ENCODE measurements around the gene TM4SF18. TPM values are rescaled to one million over a fixed set of nuclear protein-coding genes. Genes with fewer than 3 reads are reported as not detected.

The TM4SF18 gene
- total RNA-seq, 1 experiment from 2014 or later: 54.5 TPM

DNA sequence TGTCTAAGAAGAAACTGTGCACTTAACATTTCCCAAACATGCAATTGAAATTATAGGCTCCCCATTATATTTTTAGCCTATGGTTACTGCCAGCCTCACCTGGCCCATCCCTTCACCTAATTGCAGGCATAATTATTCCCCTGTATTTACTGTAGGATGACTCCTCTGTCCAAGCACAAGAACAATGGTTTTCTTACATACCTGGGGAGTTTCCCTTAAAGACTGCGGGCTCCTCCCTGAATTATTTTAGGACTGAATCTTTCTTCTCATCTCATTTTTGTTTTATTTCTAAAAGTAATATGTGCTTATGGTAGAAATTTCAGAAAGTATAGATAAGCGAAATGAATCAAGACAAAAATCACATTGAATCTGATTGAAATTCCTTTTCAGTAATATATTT lies 32.6 kb upstream of the TM4SF18 start:
- in situ Hi-C loops (cut with HindIII; ENCODE audit: low pct_unique_long_range_greater_than_20kb, low sequenced_read_pairs) (no loop called here), intact Hi-C loops (cut with micrococcal nuclease; ENCODE audit: unreplicated experiment) (loop anchor here (2.0 to 5.0 kb wide), 4 partner anchors 25 to 245 kb away; partner anchors contain the start of gene TM4SF18)
- Histone ChIP-seq H3K36me3 (ENCODE audit: control insufficient read depth, insufficient read depth, low read length) (peaks cover 23% of the 10 kb centered on the region), H3K27ac (ENCODE audit: low read length) (peak overlapping the region; percentile 100), H3K9me3 (ENCODE audit: control insufficient read depth, insufficient read depth, low read depth, low read length) (no peaks in the 10 kb centered on the region), H3K4me3 (ENCODE audit: low read depth in 2 of 2, low read length in 2 of 2) (no peak overlapping the region), H3K27me3 (ENCODE audit: control insufficient read depth, insufficient read depth, low read length) (no peaks in the 10 kb centered on the region), H3K4me1 (ENCODE audit: control insufficient read depth, insufficient read depth, low read length) (peaks cover 62% of the 10 kb centered on the region)
- ATAC-seq: no peak
- TF ChIP-seq TCF7L2 (IDR thresholded peaks at IDR 0.05; ENCODE audit: low read depth, low read length) (no peak), POLR2AphosphoS5 (IDR thresholded peaks at IDR 0.05; ENCODE audit: low read depth, low read length) (no peak), SIN3A (IDR thresholded peaks at IDR 0.05; ENCODE audit: borderline replicate concordance, insufficient read depth, low read depth, low read length) (no peak)
- TF ChIP-seq, protein P1, sequence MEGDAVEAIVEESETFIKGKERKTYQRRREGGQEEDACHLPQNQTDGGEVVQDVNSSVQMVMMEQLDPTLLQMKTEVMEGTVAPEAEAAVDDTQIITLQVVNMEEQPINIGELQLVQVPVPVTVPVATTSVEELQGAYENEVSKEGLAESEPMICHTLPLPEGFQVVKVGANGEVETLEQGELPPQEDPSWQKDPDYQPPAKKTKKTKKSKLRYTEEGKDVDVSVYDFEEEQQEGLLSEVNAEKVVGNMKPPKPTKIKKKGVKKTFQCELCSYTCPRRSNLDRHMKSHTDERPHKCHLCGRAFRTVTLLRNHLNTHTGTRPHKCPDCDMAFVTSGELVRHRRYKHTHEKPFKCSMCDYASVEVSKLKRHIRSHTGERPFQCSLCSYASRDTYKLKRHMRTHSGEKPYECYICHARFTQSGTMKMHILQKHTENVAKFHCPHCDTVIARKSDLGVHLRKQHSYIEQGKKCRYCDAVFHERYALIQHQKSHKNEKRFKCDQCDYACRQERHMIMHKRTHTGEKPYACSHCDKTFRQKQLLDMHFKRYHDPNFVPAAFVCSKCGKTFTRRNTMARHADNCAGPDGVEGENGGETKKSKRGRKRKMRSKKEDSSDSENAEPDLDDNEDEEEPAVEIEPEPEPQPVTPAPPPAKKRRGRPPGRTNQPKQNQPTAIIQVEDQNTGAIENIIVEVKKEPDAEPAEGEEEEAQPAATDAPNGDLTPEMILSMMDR (IDR thresholded peaks at IDR 0.05): no peak
- TF ChIP-seq, protein P2, sequence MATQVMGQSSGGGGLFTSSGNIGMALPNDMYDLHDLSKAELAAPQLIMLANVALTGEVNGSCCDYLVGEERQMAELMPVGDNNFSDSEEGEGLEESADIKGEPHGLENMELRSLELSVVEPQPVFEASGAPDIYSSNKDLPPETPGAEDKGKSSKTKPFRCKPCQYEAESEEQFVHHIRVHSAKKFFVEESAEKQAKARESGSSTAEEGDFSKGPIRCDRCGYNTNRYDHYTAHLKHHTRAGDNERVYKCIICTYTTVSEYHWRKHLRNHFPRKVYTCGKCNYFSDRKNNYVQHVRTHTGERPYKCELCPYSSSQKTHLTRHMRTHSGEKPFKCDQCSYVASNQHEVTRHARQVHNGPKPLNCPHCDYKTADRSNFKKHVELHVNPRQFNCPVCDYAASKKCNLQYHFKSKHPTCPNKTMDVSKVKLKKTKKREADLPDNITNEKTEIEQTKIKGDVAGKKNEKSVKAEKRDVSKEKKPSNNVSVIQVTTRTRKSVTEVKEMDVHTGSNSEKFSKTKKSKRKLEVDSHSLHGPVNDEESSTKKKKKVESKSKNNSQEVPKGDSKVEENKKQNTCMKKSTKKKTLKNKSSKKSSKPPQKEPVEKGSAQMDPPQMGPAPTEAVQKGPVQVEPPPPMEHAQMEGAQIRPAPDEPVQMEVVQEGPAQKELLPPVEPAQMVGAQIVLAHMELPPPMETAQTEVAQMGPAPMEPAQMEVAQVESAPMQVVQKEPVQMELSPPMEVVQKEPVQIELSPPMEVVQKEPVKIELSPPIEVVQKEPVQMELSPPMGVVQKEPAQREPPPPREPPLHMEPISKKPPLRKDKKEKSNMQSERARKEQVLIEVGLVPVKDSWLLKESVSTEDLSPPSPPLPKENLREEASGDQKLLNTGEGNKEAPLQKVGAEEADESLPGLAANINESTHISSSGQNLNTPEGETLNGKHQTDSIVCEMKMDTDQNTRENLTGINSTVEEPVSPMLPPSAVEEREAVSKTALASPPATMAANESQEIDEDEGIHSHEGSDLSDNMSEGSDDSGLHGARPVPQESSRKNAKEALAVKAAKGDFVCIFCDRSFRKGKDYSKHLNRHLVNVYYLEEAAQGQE (IDR thresholded peaks at IDR 0.05; ENCODE audit: insufficient read depth in 1 of 2, low read depth in 2 of 2, low read length in 1 of 2): no peak
- DNase-seq (ENCODE audit: low read depth, low spot score): no peak
- no TSS peak for BruUV-seq (replicated peaks)
- ChIA-PET POLR2A (no interaction called here), CTCF (no interaction called here)

DNA sequence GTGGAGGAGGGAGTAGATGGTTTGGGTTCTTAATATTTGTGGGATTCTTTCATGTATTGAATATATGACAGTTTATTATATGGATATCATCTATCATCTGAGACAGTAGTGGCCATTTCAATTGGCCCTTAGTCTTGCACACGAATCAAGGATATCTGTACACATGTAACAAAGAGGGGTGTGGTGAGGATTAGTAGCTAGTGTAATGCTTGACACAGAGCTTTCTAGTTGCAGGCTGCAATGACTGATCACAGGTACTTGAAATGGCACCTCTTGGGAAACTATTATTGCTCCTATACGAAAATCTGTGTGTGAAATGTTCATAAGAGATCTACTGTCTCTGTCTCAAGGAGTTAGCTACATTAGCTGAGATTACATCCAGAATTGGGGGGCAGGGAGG lies 31.2 kb upstream of the TM4SF18 start:
- Histone ChIP-seq H3K9me3 (ENCODE audit: control insufficient read depth, insufficient read depth, low read depth, low read length) (no peaks in the 10 kb centered on the region), H3K27me3 (ENCODE audit: control insufficient read depth, insufficient read depth, low read length) (no peaks in the 10 kb centered on the region), H3K36me3 (ENCODE audit: control insufficient read depth, insufficient read depth, low read length) (peaks cover 9% of the 10 kb centered on the region; the same call in 1 of the 2 replicates), H3K4me1 (ENCODE audit: control insufficient read depth, insufficient read depth, low read length) (peaks cover 48% of the 10 kb centered on the region), H3K27ac (ENCODE audit: low read length) (peak overlapping the region; percentile 100), H3K4me3 (ENCODE audit: low read depth in 2 of 2, low read length in 2 of 2) (no peak overlapping the region)
- no peak for DNase-seq (ENCODE audit: low read depth, low spot score)
- ChIA-PET POLR2A (interaction anchor here (0.6 to 1.3 kb wide), 3 partner anchors 14 to 64 kb away, joined by 3 to 6 read pairs (median 3); no protein-coding TSS in a partner anchor), CTCF (no interaction called here)
- no TSS peak for BruUV-seq (replicated peaks)
- in situ Hi-C loops (cut with HindIII; ENCODE audit: low pct_unique_long_range_greater_than_20kb, low sequenced_read_pairs) (no loop called here), intact Hi-C loops (cut with micrococcal nuclease; ENCODE audit: unreplicated experiment) (loop anchor here (5.0 kb wide), 2 partner anchors 32 to 62 kb away; partner anchors contain the start of gene TM4SF18)
- TF ChIP-seq POLR2AphosphoS5 (IDR thresholded peaks at IDR 0.05; ENCODE audit: low read depth, low read length) (no peak), TCF7L2 (IDR thresholded peaks at IDR 0.05; ENCODE audit: low read depth, low read length) (no peak), SIN3A (IDR thresholded peaks at IDR 0.05; ENCODE audit: borderline replicate concordance, insufficient read depth, low read depth, low read length) (no peak)
- TF ChIP-seq, protein P1 (IDR thresholded peaks at IDR 0.05): no peak
- TF ChIP-seq, protein P2 (IDR thresholded peaks at IDR 0.05; ENCODE audit: insufficient read depth in 1 of 2, low read depth in 2 of 2, low read length in 1 of 2): no peak
- no peak for ATAC-seq
